ENCODE data around the gene SRPK3.

Gene SRPK3

GRCh38 chrX:153819384-153820040 lies 38.7 kb downstream of the SRPK3 start:
- TF ChIP-seq CTCF (IDR thresholded peaks at IDR 0.05; ENCODE audit: extremely low read depth, missing control alignments) = no peak
- DNase-seq (ENCODE audit: low spot score) = no peak

- no peak for DNase-seq (ENCODE audit: low spot score)
- no peak for TF ChIP-seq CTCF (IDR thresholded peaks at IDR 0.05; ENCODE audit: extremely low read depth, missing control alignments)
Observed at GRCh38 chrX:153820601-153821000, 39.8 kb downstream of the SRPK3 start.

- no peak for TF ChIP-seq CTCF (IDR thresholded peaks at IDR 0.05; ENCODE audit: extremely low read depth, missing control alignments)
- no peak for DNase-seq (ENCODE audit: low spot score)
Observed at GRCh38 chrX:153821066-153821465, 40.2 kb downstream of the SRPK3 start.

GRCh38 chrX:153824348-153824747 lies 43.5 kb downstream of the SRPK3 start:
- no peak for TF ChIP-seq CTCF (IDR thresholded peaks at IDR 0.05; ENCODE audit: extremely low read depth, missing control alignments)
- no peak for DNase-seq (ENCODE audit: low spot score)

- TF ChIP-seq CTCF (IDR thresholded peaks at IDR 0.05; ENCODE audit: extremely low read depth, missing control alignments) = no peak
- DNase-seq (ENCODE audit: low spot score) = no peak
Observed at GRCh38 chrX:153825042-153825441, 44.2 kb downstream of the SRPK3 start.

GRCh38 chrX:153827016-153827415 lies 46.2 kb downstream of the SRPK3 start:
- no peak for TF ChIP-seq CTCF (IDR thresholded peaks at IDR 0.05; ENCODE audit: extremely low read depth, missing control alignments)

GRCh38 chrX:153827903-153828302 lies 47.1 kb downstream of the SRPK3 start:
- no peak for TF ChIP-seq CTCF (IDR thresholded peaks at IDR 0.05; ENCODE audit: extremely low read depth, missing control alignments)
- no peak for DNase-seq (ENCODE audit: low spot score)

More at GRCh38 chrX:153827016-153827415, 46.2 kb downstream of the SRPK3 start:
- DNase-seq (ENCODE audit: low spot score) = no peak
